Activated CD4-positive, CD25-positive, alpha-beta regulatory T cell treated with anti-CD3 and anti-CD28 coated beads, Interleukin-2, amount 50 U/mL, for 24 hours (primary cell): ENCODE data around the gene PDLIM1.
A peak's percentile ranks its signal among the peaks of the same experiment; 100 is the strongest.

ENCODE experiments used
- ATAC-seq, 2 donors: fragments of 150-1000 bp; cut with Tn5 transposase; one replicate each; pipeline ENCODE4 v1.10.0; 2021; ENCODE audit warnings: mild to moderate bottlenecking in 1 of 2, moderate library complexity in 1 of 2

PDLIM1 gene

GRCh38 chr10:95287281-95287680, 3.5 kb downstream of the PDLIM1 start:
- no peak for ATAC-seq

GRCh38 chr10:95286707-95287106, 4.1 kb downstream of the PDLIM1 start:
- no peak for ATAC-seq

GRCh38 chr10:95285556-95285955, 5.2 kb downstream of the PDLIM1 start:
- no peak for ATAC-seq

GRCh38 chr10:95284807-95285206, 6.0 kb downstream of the PDLIM1 start:
- no peak for ATAC-seq

GRCh38 chr10:95282107-95282506, 8.7 kb downstream of the PDLIM1 start:
- ATAC-seq: no peak

- no peak for ATAC-seq
Observed at GRCh38 chr10:95281206-95281605, 9.6 kb downstream of the PDLIM1 start.

GRCh38 chr10:95280637-95281036, 10.2 kb downstream of the PDLIM1 start:
- ATAC-seq: no peak

GRCh38 chr10:95279042-95279820, 11.6 kb downstream of the PDLIM1 start:
- no peak for ATAC-seq

- no peak for ATAC-seq
Observed at GRCh38 chr10:95278061-95278988, 12.5 kb downstream of the PDLIM1 start.

- ATAC-seq: no peak
Observed at GRCh38 chr10:95277614-95278013, 13.2 kb downstream of the PDLIM1 start.

GRCh38 chr10:95277201-95277570, 13.6 kb downstream of the PDLIM1 start:
- no peak for ATAC-seq

GRCh38 chr10:95276367-95277200, 14.2 kb downstream of the PDLIM1 start:
- no peak for ATAC-seq

GRCh38 chr10:95275726-95276366, 15.0 kb downstream of the PDLIM1 start:
- no peak for ATAC-seq

GRCh38 chr10:95273393-95274312, 17.1 kb downstream of the PDLIM1 start:
- no peak for ATAC-seq

GRCh38 chr10:95268438-95268837, 22.4 kb downstream of the PDLIM1 start:
- no peak for ATAC-seq

GRCh38 chr10:95267251-95267650, 23.6 kb downstream of the PDLIM1 start:
- no peak for ATAC-seq

GRCh38 chr10:95266674-95267095, 24.1 kb downstream of the PDLIM1 start:
- peak; percentile 33 to 36 for ATAC-seq

- ATAC-seq: no peak
Observed at GRCh38 chr10:95265572-95265971, 25.2 kb downstream of the PDLIM1 start.

- ATAC-seq: no peak
Observed at GRCh38 chr10:95264227-95265051, 26.4 kb downstream of the PDLIM1 start.

GRCh38 chr10:95263864-95264226, 27.0 kb downstream of the PDLIM1 start:
- ATAC-seq: no peak
